Inflammatory macrophage (primary cell): ENCODE data around the gene ADARB1.

ENCODE experiments used
- DNase-seq, 2 donors: peaks; one replicate each; pipeline ENCODE4 v3.0.0-alpha.2; 2020 to 2022

ADARB1 gene

GRCh38 chr21:45231705-45232104, 157.3 kb downstream of the ADARB1 start:
- DNase-seq = no peak

GRCh38 chr21:45234127-45234526, 159.7 kb downstream of the ADARB1 start:
- no peak for DNase-seq

GRCh38 chr21:45234965-45235364, 160.6 kb downstream of the ADARB1 start:
- no peak for DNase-seq

GRCh38 chr21:45235488-45235887, 161.1 kb downstream of the ADARB1 start:
- no peak for DNase-seq

GRCh38 chr21:45236481-45236880, 162.1 kb downstream of the ADARB1 start:
- peak; percentile 38 to 64 for DNase-seq

GRCh38 chr21:45237401-45237800, 163.0 kb downstream of the ADARB1 start:
- no peak for DNase-seq

GRCh38 chr21:45241357-45241756, 167.0 kb downstream of the ADARB1 start:
- DNase-seq = no peak

- DNase-seq = no peak
Observed at GRCh38 chr21:45243603-45244002, 169.2 kb downstream of the ADARB1 start.

- no peak for DNase-seq
Observed at GRCh38 chr21:45244799-45245340, 170.5 kb downstream of the ADARB1 start.

GRCh38 chr21:45246386-45247320, 172.3 kb downstream of the ADARB1 start:
- no peak for DNase-seq

- DNase-seq = no peak
Observed at GRCh38 chr21:45248301-45248892, 174.0 kb downstream of the ADARB1 start.

GRCh38 chr21:45248893-45249381, 174.6 kb downstream of the ADARB1 start:
- no peak for DNase-seq

- DNase-seq = no peak
Observed at GRCh38 chr21:45249626-45250025, 175.2 kb downstream of the ADARB1 start.

- no peak for DNase-seq
Observed at GRCh38 chr21:45250272-45250671, 175.9 kb downstream of the ADARB1 start.

GRCh38 chr21:45250914-45251634, 176.7 kb downstream of the ADARB1 start:
- DNase-seq = no peak

- DNase-seq = no peak
Observed at GRCh38 chr21:45251635-45252447, 177.5 kb downstream of the ADARB1 start.

GRCh38 chr21:45252448-45252925, 178.1 kb downstream of the ADARB1 start:
- no peak for DNase-seq

- DNase-seq = no peak
Observed at GRCh38 chr21:45253180-45253579, 178.8 kb downstream of the ADARB1 start.

- no peak for DNase-seq
Observed at GRCh38 chr21:45253633-45254459, 179.5 kb downstream of the ADARB1 start.

- no peak for DNase-seq
Observed at GRCh38 chr21:45254460-45254930, 180.1 kb downstream of the ADARB1 start.
